Activated T-helper 1 cell treated with Interleukin-2 at 50 U/mL for 16 hours (primary cell): ENCODE measurements around the gene PDZD8.

ENCODE experiments used
- DNase-seq: peaks from one replicate; pipeline ENCODE4 v3.0.0-alpha.2; 2020; ENCODE audit warnings: low read depth

Gene PDZD8

DNA sequence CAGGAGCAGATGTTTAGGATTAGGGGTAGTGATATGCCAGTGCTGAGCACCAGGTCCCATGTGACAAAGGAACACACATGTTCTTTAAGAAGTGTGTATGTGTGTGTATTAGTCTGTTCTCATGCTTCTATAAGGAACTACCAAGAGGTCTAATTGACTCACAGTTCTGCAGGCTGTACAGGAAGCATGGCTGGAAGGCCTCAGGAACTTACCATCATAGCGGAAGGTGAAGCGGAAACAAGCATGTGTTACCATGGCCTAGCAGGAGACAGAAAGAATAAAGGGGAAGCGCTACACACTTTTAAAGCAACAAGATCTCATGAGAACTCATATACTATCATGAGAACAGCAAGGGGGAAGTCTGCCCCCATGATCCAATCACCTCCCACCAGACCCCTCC lies 22.8 kb upstream of the PDZD8 start:
- no peak for DNase-seq

DNA sequence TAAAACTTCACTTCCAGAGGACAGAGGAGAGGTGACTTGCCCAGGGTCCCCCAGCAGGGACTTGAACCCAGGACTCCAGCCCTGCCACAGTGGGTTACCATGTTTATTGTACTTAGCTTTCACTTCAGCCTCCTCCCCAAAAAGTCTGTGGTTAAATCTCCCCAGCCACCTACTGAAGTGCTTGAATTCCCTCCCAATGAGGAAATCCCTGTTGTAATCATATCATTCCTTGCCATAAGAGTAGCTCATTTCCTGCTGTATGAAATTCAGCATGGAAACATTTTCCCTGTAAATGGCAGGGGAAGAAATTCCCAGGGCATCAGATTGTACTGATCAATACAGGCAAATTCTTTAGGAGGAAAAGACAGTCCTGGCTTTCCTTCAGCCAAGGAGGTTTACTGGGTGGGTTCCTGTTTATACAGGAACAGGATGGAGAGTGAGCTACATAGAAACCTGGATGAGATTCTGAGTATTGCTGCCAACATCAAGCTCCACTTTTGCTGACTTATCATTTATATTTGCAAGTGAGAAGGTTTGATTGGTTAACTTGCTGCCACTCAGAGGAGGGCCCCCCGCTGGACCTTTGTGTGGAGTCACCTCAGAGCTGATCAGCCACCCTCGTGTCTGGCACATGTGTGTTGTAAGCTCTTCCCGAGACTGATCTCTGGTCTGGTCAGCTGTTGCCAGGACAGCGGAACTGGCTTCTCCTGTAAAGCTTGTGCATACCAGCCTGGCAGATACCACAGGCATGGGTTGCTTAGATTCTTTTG lies 16.4 kb upstream of the PDZD8 start:
- DNase-seq, result no peak

DNA sequence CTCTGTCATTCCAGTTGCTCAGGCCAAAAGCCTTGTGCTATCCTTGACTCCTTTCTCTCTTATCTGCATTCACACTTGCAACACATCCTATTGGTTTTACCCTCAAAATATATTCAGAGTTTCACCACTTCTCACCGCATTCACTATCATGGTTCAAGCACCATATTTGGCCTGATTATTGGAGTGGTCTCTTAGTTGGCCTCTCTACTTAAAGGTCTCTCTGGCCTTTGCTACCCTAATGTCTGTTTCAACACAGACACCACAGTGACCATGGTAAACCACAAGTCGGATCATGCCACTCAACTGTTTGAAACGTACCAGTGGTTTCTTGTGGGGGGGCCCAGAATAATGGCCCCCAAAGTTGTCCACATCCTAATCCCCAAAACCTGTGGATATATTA lies 15.2 kb upstream of the PDZD8 start:
- DNase-seq, result no peak

DNA sequence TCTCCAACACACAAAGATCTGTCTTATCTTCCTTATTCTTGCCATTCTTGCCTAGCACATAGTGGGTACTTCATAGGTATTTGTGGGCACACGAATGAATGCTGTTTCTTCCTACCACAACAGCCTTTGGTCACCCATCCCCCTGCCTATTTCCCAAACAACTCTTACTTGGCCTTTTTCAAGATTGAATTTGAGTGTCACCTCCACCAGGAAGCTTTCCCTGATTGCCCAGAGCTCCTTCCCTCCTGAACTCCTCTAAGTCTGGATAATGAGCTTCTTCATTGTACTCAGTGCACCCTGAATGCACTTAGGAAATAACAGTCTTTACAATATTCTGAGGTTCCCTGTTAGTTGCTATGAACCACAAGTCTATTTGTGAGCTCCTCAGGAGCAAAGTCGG lies 11.6 kb upstream of the PDZD8 start:
- DNase-seq, result no peak

DNA sequence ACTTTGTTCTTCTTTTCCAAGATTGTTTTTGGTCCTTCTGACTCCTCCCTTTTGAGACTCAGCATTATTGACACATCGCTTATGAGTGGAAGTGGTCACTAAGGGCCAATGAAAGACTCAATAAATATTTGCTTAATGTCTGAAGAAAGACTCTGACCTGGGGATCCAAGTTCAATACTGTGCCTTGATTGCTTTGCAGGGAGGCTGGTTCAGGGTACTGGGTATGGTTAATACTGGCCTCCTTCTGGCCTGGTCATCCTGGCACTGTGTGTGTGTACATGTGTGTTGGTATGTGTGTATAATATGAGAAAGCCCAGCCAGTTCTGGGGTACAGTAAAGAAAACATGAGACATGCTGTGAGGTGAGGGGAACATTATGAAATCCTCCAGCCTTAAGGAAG lies 7.6 kb upstream of the PDZD8 start:
- no peak for DNase-seq

DNA sequence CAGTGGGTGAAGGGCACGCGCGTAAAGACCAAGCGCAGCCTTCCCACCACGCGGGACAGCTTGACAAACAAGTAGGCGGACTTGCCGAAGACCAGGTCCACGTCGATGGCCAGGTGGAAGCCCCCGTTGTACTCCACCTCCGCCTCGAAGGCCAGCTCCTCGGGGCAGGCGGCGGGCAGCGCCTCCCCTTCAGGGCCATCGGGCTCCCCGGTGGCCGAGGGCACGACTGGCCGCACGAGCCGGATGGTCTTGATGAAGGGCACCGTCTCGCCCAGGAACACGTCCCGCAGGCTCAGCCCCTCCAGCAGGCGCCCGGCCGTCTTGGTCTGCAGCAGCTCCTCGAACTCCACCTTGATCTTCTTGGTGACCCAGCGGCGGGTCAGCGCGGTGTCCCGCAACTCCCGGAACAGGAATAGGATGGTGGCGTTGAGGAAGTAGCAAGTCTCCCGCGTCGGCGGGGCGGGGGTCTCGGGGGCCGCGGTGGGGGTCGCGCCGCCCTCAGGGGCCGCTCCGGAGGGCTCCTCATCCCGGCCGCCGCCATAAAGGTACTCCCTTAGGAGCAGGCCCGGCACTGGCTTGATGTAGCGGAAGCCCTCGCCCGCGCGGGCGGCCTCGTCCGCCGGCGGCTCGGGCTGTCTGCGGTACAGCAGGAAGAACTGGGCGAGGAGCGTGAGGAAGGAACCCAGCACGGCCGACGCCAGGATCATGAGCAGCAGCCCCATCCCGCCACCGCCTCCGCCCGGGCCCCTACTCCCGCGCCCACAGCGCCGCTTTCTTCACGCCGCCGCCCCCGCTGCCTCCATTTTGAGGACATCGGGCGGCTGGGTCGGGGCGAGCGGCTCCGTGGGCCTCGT lies 507 bp downstream of the PDZD8 start:
- no peak for DNase-seq

DNA sequence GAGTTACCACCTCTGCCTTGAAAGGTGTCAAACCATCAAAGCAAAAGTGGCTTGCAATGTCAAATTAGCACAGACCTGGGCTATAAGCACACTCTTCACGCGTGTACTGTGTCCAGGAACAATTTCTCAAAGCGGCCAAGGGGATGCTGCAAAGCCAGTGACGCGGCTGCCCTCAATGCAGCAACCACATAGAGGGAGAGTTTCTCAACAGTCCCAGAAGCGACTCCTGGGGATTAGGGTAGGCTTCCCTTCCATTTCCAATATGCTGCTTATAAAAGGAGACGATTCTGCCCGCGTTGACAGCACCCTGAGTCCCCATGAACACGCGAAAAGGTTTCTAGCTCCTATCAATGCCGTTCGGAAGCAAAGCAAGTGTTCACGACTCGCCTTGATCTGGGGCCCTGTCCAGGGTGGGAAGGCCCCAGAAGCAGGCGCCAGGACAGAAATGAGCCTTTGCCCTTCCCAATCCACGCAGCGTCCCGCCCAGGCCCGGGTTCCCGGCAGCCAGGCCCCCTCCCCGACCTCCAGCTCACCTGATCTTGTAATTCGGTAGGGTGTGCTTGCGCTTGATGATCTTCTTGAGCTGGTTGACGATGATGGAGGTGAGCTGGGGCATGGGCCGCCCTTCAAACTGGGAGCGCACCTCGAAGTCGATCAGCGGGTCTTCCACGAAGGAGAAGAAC lies 1.3 kb downstream of the PDZD8 start:
- peak; percentile 3 for DNase-seq

DNA sequence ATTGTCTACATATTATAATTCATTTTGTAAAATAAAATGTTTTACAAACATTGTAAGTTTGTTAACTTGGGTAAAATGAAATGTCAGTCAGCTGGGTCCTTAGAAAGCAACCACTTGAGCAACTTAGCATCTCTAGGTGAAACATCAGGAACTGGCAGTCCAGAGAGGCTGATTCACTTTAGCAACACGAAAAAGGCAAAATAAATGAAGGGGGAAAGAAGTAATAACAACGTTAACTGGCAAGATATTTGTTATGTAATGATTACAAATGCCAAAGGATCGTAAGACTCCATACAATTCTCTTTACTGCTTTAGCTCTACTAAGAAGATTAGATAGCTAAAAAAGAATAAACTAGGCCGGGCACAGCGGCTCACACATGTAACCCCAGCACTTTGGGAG lies 5.0 kb downstream of the PDZD8 start:
- no peak for DNase-seq

DNA sequence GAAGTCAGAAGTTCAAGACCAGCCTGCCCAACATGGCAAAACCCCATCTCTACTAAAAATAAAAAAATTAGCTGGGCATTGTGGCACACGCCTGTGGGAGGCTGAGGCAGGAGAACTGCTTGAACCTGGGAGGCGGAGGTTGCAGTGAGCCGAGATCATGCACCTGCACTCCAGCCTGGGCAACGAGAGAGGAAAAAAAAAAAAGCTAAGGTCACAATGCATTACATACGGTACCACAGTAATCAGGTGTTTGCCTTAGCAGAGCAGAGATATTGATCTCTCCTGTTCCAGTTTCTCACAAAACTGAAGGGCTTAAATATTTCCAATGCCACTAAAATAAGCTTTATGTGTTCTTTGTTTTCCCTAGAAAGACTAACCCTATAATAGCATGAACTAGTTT lies 7.5 kb downstream of the PDZD8 start:
- DNase-seq, result no peak

DNA sequence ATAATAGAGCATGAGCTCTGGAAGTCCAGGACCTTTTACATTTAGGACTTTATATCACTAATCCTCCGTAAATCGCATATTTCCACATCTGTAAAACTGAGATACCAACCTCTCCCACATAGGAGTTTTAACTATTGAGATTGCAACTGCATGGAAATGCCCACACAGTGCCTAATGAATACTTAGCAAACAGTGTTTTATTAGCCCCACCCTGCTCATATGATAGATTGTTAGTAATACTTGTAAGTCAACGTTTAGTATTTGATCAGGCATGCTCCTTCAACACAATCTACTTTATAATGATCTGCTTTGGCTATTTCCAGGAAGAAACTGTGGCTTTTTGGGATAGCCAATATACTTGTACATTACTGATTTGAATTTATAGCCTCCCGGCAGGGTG lies 8.5 kb downstream of the PDZD8 start:
- DNase-seq, result no peak

DNA sequence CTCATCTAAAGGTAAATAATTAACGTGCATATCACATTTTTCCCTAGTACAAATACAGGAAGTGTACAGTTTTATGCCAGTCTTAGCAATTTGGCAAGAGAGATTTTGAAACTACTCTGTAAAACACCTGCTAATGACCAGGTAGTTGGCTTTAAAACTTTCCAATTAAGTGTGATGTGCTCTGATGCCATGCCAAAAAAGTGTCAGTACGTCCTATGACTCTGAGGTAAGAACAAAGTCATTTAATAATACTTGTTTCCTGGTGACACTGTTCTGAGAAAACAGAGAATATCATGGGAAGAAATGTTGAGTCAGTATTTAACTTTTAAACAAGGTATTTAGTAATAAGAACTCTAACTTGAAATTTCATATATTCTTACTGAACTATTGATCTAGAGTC lies 9.6 kb downstream of the PDZD8 start:
- DNase-seq, result no peak

DNA sequence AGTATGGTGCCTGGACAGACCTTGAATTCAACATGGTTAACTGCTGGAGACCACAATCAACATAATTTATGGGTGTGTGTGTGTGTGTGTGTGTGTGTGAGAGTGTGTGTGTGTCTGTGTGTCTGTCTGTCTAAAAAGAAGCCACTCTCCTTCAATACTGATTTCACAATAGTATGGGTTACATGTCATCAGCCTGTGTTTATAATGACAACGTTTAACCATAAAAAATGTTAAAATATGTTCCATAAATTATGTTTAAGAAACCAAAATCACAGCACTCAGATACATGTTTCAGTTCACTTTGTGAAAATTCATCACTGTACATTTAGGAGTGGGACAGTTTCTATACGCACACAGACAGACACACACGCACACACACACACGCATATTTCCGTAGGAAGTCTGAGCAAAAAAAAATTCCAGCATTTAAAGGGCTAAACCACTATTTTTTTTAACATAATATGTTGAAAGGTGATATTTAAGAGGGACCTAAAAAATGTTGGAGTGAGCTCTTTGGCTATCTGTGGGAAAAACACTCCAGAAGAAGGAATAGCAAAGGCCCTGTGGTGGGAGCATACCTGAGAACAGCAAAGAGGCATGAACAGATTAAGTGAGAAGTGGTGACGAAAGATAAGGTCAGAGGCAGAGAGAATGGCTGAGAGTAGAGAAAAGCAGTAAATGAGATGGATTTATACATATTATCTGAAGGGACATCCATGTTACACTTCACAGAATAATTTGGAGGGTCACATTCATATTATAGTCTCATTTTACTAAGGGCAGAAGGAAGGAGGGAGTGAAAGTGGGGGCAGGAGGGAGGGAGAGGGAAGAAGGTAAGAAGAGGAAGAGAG lies 10.9 kb downstream of the PDZD8 start:
- no peak for DNase-seq

DNA sequence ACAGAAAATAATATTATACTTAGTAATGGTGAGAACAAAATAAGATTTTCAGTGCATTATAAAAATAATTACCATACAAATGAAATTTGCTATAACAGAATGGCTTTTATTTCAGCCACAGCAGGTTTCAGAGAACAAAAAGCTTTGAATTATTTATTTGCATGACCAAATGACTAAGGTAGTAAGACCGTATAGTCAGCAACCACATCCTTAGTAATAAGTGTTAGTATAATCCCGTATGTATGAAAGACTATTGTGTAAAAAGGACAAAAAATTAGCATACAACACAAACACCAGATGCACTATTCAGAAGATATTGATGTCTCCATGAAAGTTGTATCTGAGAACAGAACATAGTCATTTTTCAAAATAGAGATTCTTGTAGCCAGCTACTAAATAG lies 12.2 kb downstream of the PDZD8 start:
- DNase-seq, result no peak

DNA sequence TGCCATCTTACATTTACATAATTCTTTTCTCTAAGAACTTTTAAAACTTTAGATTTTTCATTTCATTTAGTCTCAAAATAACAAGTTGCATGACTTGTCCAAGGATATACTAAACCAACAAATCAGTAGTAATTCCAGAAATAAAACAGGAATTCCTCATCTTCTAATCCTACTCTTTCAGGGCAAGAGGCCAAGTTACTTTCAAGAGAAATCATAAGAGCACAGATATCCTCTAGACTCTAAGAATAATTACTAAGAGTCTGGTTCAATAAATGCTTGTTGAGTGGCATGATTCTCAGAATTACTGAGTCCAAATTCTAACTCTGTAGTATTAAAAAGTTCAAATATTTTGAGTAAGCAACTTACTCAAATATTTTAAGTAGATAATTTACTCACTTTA lies 12.9 kb downstream of the PDZD8 start:
- no peak for DNase-seq

DNA sequence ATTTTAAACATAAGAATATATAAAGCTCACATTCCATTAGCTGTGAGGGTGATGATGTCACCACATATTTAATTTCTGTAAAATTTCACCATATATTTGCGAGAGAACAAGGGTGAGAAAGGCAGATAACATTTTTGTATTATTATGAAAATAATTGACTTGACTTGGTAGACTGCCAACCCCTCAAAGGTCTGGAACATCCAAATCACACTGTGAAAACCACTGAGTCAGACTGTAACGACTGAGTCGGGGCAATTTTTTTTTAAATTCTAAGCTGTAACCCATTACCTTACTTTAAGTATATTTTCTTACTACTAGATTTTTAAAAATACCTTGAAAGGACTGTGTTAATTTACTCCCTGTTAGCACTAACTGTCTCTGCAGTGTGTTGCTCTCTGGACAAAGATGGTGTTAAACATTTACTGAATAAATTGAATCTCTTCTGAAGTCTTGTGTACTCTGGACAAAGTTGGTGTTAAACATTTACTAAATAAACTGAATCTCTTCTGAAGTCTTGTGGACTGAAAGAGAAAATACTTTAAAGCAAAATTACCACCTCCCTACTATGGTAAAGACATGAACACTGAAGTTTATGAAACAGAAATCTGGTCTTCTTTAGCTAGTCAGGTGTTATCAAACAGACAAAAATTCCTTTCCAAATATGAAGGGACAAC lies 14.1 kb downstream of the PDZD8 start:
- DNase-seq, result no peak

DNA sequence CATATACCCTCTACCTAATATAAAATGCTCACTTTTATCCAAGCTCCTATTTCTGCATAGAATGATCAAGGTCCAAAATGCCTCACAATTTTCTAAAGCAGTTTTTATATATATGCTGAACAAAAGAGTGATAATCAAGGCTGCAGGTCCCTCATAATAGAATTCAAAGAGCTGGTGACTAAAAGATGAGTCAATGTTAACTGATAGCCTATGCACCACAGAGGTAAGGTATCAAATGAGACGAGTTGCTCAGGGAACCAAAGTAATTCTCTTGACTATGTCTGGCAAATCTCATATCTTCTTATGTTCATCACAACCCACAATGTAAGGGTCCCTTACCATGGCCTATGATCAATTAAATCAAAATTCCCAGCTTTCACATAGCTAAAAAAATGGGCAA lies 15.2 kb downstream of the PDZD8 start:
- DNase-seq, result no peak

DNA sequence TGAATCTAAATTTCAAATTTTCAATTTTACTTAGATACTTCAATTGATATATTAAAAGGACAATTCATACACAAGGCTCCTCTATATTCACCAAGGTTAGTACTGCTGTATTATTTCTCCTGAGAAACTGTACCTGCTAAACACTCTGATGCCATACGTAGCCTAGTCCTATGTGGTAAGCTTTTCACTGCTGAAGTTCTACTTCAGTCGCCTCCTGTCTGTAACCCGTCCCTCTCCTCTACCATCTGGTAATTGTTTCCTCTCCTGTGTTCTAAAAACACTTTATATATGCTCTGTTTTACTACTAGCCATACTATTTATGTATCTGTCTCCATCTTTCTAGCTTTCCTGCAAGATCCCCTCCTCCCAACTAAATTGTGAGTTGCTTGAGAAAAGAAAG lies 20.2 kb downstream of the PDZD8 start:
- DNase-seq, result no peak

DNA sequence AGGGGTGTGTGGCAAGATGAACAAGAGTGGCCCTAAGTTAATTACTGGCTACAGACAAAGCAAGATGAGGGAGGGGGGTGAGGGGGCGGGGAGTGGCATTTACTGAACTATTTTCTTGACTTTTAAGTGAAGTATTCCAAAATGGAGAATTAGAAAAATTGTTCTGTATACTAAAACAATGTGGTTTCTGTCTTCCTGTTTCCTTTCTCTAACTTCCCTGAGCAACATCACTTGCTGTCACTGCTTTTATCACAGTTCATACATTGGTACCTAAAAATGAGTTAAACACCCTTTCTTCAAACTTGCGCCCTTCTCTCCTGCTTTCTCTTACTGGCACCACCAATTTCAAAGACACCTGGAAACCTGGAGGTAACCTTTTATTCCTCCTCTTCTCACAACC lies 21.6 kb downstream of the PDZD8 start:
- DNase-seq, result no peak

DNA sequence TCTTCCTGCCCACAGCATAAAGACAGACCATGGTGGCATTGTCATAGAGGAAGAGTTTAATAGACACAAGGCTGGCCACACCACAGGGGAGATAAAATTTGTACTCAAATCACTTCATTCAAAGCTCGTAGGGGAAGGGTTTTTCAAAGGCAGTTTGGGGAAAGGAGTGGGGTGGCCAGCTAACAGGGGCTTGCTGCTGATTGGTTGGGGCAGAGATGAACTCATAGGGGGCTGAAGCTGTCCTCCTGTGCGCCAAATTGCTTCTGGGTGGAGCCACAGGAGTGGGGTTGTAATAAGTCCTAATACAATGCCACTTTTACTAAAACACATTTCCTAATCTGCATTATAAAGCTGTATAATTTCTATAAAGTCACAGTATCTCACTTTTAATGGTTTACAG lies 22.5 kb downstream of the PDZD8 start:
- DNase-seq, result no peak

DNA sequence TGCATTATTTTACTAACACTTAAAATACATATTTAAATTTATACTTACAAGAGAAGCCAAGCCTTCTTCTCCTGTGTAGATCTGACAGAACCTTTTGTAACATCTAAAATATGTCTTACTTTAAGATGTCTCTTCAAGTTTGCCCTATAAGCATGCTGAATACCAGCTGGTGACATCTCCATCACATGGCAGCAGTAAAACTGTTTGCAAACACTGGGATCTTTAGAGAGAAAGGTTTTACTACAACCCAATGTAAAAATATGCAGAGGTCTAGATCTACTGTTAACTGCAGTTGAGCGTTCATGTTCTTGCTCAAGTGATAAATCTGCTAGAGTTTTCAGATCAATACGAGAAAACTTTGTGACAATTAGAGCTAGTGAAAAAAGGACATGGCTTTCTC lies 23.2 kb downstream of the PDZD8 start:
- DNase-seq, result no peak

DNA sequence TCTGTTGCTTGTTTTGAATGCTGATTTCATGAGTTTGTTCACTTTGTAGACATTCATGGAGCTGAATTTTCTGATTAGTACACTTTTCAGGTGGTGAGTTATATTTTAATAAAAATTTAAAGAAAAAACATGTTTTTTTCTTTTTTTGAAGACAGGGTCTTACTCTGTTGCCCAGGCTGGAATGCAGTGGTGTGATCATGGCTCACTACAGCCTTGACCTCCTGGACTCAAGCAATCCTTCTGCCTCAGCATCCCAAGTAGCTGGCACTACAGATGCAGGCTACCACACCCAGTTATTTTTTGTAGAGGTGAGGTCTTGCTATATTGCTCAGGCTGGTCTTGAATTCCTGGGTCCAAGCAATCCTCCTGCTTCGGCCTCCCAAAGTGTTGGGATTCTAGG lies 23.7 kb downstream of the PDZD8 start:
- DNase-seq, result no peak

DNA sequence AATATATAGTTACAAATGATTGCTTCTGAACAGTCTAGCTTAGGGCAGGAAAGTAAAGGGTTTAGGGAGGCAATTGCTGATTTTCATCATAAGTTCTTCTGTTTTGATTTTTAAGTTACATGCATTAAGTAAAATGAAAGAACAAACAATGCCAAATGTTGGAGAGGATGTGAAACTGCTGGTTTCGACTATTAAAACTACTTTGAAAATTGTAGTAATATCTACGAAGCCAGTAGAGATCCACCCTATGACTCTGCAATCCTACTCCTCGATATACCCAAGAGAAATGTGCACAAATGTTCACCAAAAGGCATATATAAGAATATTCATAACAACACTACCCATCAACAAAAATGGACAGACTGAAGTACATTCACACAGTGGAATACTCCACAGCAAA lies 24.3 kb downstream of the PDZD8 start:
- no peak for DNase-seq
